ENCODE measurements around the gene MARK2. TPM values are rescaled to one million over a fixed set of nuclear protein-coding genes. Genes with fewer than 3 reads are reported as not detected.
A peak's percentile ranks its signal among the peaks of the same experiment; 100 is the strongest.

The MARK2 gene
- total and polyA plus RNA-seq, 10 of the 15 experiments (the other 5 are each of a cell fraction or from before 2014, with no cell fraction given) = 0.19 to 29.5 (median 13.2) TPM

DNA sequence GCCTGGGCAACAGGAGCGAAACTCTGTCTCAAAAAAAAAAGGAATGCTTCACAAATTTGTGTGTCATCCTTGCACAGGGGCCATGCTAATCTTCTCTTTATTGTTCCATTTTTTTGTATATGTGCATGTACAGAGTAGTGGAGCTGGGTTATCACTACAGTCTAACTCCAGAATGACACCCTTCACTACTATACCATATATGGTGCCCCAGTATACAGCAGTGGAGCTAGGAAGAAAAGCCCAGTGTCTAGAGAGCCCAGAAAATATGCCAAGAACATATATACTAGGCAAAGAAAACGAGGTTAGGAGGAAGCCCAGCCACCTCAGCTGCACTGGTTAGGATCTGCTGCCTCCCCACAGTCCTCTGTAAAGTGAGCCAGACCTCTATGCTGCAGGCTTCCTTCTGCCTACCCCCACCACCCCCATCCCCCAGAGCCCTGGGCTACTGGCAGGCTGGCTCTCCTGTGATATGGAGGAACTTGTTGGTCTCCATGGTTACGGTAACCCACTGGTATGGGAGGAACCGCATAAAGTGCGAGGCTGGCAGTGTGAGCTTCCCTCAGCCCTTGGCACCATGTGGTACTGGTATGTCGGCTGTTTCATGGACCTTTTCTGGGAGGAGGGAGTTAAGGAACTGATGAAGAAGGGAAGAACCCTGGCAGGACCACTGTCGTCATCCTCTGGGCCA lies 43.8 kb downstream of the MARK2 start:
- no peak for DNase-seq (ENCODE audit: low read depth, low spot score)
- ATAC-seq = peak; percentile 15; the same call in 1 of the 3 replicates
- no peaks in the 10 kb centered on the region for H3K27me3 ChIP-seq (replicated peaks in 1 of 2; ENCODE audit: control insufficient read depth in 2 of 2, insufficient read depth in 2 of 2, low read length in 1 of 2)
- peaks cover 35% of the 10 kb centered on the region for H3K79me2 ChIP-seq (ENCODE audit: control insufficient read depth, insufficient read depth, low read length)
- SMC1A ChIA-PET (ENCODE audit: uncharacterized antibody, unreplicated experiment) = interaction anchor here (0.9 to 2.5 kb wide), 3 partner anchors 43 to 63 kb away, joined by 3 to 10 read pairs (median 3); partner anchors contain the start of gene MARK2
- H3K9me3 ChIP-seq (replicated peaks; ENCODE audit: control insufficient read depth, insufficient read depth, low read length) = no peaks in the 10 kb centered on the region
- POLR2A ChIA-PET = no interaction called here
- no peak overlapping the region for H3K4me3 ChIP-seq
- FAIRE-seq = no peak
- no peak overlapping the region for H3K27ac ChIP-seq (ENCODE audit: control insufficient read depth, insufficient read depth)
- RAD21 ChIA-PET (ENCODE audit: unreplicated experiment) = no interaction called here
- H3K4me2 ChIP-seq (ENCODE audit: control insufficient read depth, insufficient read depth) = no peak overlapping the region
- CTCF ChIA-PET = interaction anchor here (0.7 to 2.4 kb wide), 2 partner anchors 10 to 45 kb away, joined by 4 to 13 read pairs; partner anchors contain the start of gene MARK2
- H4K20me1 ChIP-seq (ENCODE audit: control insufficient read depth, insufficient read depth) = peaks cover 5% of the 10 kb centered on the region; the same call in 1 of the 2 replicates
- no peak overlapping the region for H2AFZ ChIP-seq (ENCODE audit: control insufficient read depth, low read depth, low read length)
- no peak for TF ChIP-seq YY1 (IDR thresholded peaks at IDR 0.05; ENCODE audit: low read depth, low read length)
- 85% methylated on average over 7 of the region's 7 CpGs for WGBS (ENCODE audit: insufficient coverage, insufficient replicate concordance, low lambda C conversion rate, missing lambda C conversion rate)
- intact Hi-C loops (cut with micrococcal nuclease; ENCODE audit: unreplicated experiment) (no loop called here), in situ Hi-C loops (cut with MboI) (no loop called here)
- peaks cover 7 to 14% of the 10 kb centered on the region in 2 experiments; a peak in 3 of 4 replicates for H3K36me3 ChIP-seq (ENCODE audit: control insufficient read depth in 2 of 2, insufficient read depth in 2 of 2, low read length in 1 of 2)
- H3K4me1 ChIP-seq (ENCODE audit: control insufficient read depth, insufficient read depth, low read length) = peaks cover 20% of the 10 kb centered on the region
- no TSS peak for BruUV-seq (replicated peaks)
- H3K9ac ChIP-seq (ENCODE audit: control insufficient read depth, insufficient read depth, low read length) = no peak overlapping the region

DNA sequence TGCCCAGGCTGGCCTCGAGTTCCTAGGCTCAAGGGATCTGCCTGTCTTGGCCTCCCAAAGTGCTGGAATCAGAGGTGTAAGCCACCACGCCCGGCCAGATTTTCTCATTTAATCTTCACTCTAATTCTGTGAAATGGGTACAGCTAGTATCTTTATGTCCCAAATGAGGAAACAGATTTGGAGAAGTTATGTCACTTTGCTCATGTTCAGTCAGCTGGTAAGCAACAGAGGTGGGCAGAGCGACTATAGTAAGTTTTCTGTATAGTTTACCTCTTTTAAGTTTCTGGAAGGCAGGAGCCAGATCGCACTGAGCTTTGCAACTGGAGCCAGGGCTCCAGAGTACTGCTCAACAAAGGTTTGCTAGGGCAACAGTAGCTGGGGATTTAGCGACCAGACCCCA lies 44.9 kb downstream of the MARK2 start:
- intact Hi-C loops (cut with micrococcal nuclease; ENCODE audit: unreplicated experiment) (no loop called here), in situ Hi-C loops (cut with MboI) (no loop called here)
- ChIA-PET SMC1A (ENCODE audit: uncharacterized antibody, unreplicated experiment) (interaction anchor here (0.9 to 2.5 kb wide), 2 partner anchors 44 to 46 kb away, joined by 3 to 10 read pairs; partner anchors contain the start of gene MARK2), RAD21 (ENCODE audit: unreplicated experiment) (no interaction called here), POLR2A (interaction anchor here (0.8 to 1.3 kb wide), 2 partner anchors 8 to 17 kb away, joined by 3 read pairs; no protein-coding TSS in a partner anchor), CTCF (interaction anchor here (0.8 to 1.6 kb wide), 2 partner anchors 13 to 267 kb away, joined by 3 read pairs; no protein-coding TSS in a partner anchor)
- no peak for ATAC-seq
- Histone ChIP-seq H4K20me1 (ENCODE audit: control insufficient read depth, insufficient read depth) (peaks cover 5% of the 10 kb centered on the region; the same call in 1 of the 2 replicates), H2AFZ (ENCODE audit: control insufficient read depth, low read depth, low read length) (no peak overlapping the region), H3K27me3 (replicated peaks in 1 of 2; ENCODE audit: control insufficient read depth in 2 of 2, insufficient read depth in 2 of 2, low read length in 1 of 2) (no peaks in the 10 kb centered on the region), H3K4me3 (no peak overlapping the region), H3K79me2 (ENCODE audit: control insufficient read depth, insufficient read depth, low read length) (peaks cover 40% of the 10 kb centered on the region), H3K27ac (ENCODE audit: control insufficient read depth, insufficient read depth) (no peak overlapping the region), H3K9ac (ENCODE audit: control insufficient read depth, insufficient read depth, low read length) (no peak overlapping the region), H3K4me1 (ENCODE audit: control insufficient read depth, insufficient read depth, low read length) (peaks cover 31% of the 10 kb centered on the region), H3K9me3 (replicated peaks; ENCODE audit: control insufficient read depth, insufficient read depth, low read length) (no peaks in the 10 kb centered on the region), H3K36me3 (ENCODE audit: control insufficient read depth in 2 of 2, insufficient read depth in 2 of 2, low read length in 1 of 2) (peaks cover 5 to 11% of the 10 kb centered on the region in 2 experiments; a peak in 3 of 4 replicates), H3K4me2 (ENCODE audit: control insufficient read depth, insufficient read depth) (no peak overlapping the region)
- FAIRE-seq = no peak
- no TSS peak for BruUV-seq (replicated peaks)
- WGBS (ENCODE audit: insufficient coverage, insufficient replicate concordance, low lambda C conversion rate, missing lambda C conversion rate) = 66% methylated on average over 6 of the region's 6 CpGs
- no peak for DNase-seq (ENCODE audit: low read depth, low spot score)
- TF ChIP-seq SUZ12 (IDR thresholded peaks at IDR 0.05; ENCODE audit: unreplicated experiment) (no peak), TARDBP (IDR thresholded peaks at IDR 0.05; ENCODE audit: borderline replicate concordance) (no peak), RUNX3 (IDR thresholded peaks at IDR 0.05; ENCODE audit: low read length) (no peak), GATAD2B (conservative IDR thresholded peaks at IDR 0.05; ENCODE audit: low read depth) (no peak), KLF5 (IDR thresholded peaks at IDR 0.05; ENCODE audit: partially characterized antibody) (no peak), BACH1 (IDR thresholded peaks at IDR 0.05; ENCODE audit: borderline replicate concordance) (no peak), NBN (IDR thresholded peaks at IDR 0.05) (no peak), CBFB (IDR thresholded peaks at IDR 0.05; ENCODE audit: low read depth) (no peak), ATF7 (IDR thresholded peaks at IDR 0.05; ENCODE audit: low read depth) (no peak), SMC3 (IDR thresholded peaks at IDR 0.05; ENCODE audit: borderline replicate concordance, low read length) (no peak)
- TF ChIP-seq, protein P1, sequence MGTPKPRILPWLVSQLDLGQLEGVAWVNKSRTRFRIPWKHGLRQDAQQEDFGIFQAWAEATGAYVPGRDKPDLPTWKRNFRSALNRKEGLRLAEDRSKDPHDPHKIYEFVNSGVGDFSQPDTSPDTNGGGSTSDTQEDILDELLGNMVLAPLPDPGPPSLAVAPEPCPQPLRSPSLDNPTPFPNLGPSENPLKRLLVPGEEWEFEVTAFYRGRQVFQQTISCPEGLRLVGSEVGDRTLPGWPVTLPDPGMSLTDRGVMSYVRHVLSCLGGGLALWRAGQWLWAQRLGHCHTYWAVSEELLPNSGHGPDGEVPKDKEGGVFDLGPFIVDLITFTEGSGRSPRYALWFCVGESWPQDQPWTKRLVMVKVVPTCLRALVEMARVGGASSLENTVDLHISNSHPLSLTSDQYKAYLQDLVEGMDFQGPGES (IDR thresholded peaks at IDR 0.05) = no peak
- TF ChIP-seq, protein P2, sequence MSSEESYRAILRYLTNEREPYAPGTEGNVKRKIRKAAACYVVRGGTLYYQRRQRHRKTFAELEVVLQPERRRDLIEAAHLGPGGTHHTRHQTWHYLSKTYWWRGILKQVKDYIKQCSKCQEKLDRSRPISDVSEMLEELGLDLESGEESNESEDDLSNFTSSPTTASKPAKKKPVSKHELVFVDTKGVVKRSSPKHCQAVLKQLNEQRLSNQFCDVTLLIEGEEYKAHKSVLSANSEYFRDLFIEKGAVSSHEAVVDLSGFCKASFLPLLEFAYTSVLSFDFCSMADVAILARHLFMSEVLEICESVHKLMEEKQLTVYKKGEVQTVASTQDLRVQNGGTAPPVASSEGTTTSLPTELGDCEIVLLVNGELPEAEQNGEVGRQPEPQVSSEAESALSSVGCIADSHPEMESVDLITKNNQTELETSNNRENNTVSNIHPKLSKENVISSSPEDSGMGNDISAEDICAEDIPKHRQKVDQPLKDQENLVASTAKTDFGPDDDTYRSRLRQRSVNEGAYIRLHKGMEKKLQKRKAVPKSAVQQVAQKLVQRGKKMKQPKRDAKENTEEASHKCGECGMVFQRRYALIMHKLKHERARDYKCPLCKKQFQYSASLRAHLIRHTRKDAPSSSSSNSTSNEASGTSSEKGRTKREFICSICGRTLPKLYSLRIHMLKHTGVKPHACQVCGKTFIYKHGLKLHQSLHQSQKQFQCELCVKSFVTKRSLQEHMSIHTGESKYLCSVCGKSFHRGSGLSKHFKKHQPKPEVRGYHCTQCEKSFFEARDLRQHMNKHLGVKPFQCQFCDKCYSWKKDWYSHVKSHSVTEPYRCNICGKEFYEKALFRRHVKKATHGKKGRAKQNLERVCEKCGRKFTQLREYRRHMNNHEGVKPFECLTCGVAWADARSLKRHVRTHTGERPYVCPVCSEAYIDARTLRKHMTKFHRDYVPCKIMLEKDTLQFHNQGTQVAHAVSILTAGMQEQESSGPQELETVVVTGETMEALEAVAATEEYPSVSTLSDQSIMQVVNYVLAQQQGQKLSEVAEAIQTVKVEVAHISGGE (CRISPR knock-in tag; IDR thresholded peaks at IDR 0.05) = no peak

All from GM12878 (cell line).